GM18499 (cell line): Measurements from ENCODE around the gene MINAR1.

Source experiments
- ATAC-seq: cut with Tn5 transposase; IDR thresholded peaks from one replicate; pipeline ENCODE4 v1.9.1; 2021; ENCODE audit warnings: moderate number of reproducible peaks; ENCODE audit not compliant: insufficient read depth, unreplicated experiment

Gene MINAR1

DNA sequence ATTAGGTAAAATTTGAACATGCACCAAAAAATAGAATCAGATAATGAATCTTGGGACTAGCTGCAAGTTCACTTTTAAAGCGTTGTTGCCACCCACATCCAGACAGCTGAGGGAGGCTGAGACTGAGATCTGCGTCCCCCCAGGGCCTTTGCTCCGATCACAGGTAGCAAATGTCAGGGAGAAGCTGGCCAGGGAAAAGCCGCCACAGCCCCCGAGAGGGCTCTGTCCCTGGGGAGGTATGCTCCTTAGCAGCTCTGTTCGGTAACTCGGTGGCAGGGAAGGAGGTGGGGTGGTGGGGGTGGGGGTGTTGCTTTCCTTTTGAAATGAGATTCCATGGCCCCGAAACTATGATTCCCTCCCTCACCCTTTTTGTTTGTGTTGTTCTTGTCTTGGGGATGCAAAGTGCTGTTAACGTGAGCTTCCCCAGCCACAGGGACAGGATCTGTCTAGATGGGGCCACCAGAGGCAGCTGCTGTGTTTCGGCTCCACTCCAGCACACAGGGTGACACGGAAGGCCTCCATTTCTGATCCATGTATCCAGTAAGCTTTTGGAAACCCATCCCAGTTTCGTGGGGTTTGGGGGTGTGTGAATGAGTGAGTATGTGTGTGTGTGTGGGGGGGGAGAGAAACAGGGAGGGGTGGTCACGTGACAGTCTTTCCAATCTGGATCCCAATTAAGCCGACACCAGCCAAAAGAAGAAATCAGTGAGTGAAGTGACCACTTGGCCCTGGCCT is 1.1 kb upstream of the MINAR1 start:
- ATAC-seq: no peak

DNA sequence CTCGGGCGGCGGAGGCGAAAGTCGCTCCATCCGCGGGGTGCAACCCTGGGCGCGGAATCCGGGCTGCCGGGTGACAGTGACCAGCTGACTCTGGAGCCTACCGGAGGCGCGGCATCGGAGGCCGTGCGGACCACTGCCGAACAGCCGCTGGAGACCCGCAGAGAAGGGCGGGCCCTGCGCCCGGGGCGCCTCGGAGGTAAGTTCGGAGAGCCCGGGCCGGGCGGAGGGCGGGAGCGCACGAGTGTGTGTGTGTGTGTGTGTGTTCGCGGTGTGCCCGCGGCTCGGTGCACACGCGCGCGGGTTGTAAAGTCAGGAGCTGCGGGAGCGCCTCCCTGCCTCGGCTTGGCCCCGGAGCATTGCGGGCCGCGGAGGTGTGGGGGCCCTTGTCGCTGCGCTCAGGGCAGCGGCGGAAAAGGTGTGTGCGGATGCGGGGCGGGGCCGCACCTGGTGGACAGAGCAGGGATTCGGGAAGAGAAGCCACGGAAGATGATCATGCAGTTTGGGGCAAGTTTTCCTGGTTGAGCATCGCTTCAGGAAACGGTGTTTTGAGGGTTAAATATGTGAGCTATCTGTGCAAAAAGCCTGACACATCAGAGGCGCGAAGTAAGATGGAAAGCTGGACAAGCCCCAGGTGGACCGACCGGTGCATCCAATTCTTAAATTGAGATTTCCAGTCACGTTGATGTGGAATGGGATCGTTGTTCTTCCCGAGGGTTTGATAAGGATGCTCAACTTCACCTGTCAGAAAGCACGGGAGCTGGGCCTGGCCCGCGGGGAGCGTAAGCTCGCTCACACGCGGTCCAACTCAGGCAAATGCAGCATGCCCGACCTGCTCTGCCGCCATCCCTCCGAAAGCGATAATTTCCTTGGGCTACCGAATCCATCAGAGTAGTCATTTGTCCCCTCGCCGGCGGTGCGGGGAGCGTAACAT is 474 bp downstream of the MINAR1 start:
- ATAC-seq: no peak

GRCh38 chr15:79433276-79433990 is 1.3 kb downstream of the MINAR1 start:
- no peak for ATAC-seq

GRCh38 chr15:79434361-79434760 is 2.2 kb downstream of the MINAR1 start:
- ATAC-seq: no peak

DNA sequence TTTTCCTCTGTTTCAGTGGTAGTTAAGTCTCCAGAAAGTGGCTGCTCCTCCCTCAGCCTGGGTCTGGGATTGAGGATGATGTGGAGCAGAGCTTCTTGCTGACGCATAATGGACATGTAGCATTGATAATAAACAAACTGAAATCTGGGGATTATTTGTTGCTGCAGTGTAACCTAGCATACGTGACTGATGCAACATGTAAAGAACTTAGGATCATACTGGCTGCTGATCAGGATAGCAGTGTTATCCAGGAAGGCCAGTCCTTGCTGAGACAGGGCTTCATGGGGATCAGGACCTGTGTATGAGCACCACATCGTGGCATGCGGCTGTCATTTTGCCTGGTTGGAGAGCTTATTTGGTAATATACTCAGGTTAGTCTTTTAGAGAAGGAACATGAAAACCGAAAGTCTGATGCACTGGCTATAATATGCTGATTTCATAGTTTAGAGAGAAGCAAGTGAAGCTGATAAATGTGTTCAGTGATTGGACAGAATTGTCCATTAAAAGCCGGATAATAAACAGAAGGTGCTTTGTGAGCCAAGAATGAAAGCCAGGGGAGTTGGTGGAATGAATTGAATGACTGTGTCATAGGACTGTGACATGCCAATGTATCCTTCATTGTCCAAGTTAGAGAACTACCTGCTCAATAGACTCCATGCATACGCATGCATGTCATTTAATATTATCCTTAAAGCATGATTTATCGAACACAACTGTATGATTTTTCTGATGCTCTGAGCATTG is 4.1 kb downstream of the MINAR1 start:
- no peak for ATAC-seq

- no peak for ATAC-seq
Observed at GRCh38 chr15:79437275-79438000, 5.3 kb downstream of the MINAR1 start.

DNA sequence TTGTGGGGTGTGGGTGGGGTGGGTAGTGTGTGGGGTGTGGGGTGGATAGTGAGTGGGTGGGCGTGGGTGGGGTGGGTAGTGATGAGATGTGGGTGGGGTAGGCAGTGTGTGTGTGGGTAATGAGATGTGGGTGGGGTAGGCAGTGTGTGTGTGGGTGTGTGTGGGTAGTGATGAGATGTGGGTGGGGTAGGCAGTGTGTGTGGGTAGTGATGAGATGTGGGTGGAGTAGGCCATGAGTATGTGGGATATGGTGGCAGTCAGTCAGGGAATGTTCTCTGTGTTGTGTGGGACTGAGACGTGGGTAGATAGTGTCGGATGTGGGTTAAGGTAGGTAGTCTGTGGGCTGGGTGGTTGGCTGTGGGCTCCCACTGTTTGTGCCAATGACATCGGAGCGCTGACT is 7.1 kb downstream of the MINAR1 start:
- no peak for ATAC-seq

- ATAC-seq: no peak
Observed at GRCh38 chr15:79440355-79440908, 8.3 kb downstream of the MINAR1 start.

DNA sequence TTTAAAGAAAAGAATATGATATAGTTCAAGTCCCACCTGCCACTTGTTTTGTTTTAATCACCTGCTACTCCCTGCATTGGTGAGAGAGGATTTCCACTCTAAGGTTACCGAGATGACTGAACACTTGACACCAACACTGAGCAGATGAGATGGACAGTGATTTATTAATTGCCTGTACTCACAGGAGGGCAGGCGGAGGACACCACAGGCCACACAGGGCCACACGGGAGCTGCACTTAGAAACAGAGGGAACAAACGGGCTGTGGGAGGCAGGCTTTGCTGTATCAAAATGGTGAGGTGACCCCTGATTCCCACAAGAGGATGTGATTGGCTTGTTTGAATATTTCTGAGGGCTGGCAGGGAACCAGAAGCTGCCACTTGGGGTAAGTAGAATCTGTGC is 10.8 kb downstream of the MINAR1 start:
- no peak for ATAC-seq

GRCh38 chr15:79447060-79447459 is 14.9 kb downstream of the MINAR1 start:
- ATAC-seq: no peak

GRCh38 chr15:79450648-79451047 is 18.5 kb downstream of the MINAR1 start:
- ATAC-seq: no peak

DNA sequence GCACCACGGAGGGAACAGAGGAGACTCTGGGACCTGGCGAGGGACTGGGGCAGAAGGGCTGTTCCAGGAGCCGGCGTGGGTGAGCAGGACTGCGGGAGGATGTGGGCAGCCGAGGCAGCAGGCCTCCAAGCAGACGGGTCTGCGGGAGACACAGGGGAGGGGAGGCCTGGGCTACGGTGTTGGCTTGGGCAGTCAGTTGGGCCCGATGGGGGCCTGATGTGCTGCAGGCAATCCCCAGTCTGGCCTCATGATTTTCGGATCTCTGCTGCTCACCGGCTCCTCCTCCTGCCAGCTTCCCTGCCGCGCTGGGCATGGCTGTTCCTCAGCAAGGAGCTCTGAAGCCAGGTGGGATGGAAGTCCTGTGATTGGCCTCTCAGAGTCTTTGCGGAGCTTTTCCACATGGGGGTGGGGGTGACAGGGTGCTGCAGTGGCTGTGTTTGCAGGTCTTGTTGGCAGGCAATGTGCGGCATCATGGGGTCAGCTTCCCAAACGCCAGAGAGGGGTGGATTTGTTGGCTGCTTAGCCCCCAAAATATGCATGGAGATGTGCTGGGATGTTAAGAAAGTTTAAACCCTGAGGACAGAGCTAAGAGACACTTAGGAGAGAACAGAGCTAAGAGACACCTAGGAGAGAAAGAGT is 19.3 kb downstream of the MINAR1 start:
- ATAC-seq: no peak

GRCh38 chr15:79452244-79453051 is 20.3 kb downstream of the MINAR1 start:
- no peak for ATAC-seq

GRCh38 chr15:79453446-79453845 is 21.3 kb downstream of the MINAR1 start:
- no peak for ATAC-seq

DNA sequence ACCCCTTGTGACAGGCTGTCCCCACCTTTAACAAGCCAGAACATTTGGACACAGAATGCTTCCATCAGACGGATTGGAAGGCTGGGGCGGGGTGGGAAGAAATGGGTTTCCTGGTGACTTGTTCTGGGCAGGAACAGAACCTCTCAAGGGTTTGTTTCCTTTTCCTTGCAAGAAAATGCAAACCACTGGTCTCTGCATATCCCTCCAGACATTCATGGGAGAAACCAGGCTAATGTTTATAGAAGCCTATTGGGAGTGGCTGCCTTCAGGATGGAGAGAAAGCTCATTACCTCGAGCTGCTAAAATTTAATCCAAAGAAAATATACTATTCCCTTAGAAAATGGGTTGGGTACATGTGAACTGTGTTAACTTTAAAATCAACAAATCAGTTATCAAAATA is 21.9 kb downstream of the MINAR1 start:
- ATAC-seq: no peak

GRCh38 chr15:79455361-79455760 is 23.2 kb downstream of the MINAR1 start:
- no peak for ATAC-seq

DNA sequence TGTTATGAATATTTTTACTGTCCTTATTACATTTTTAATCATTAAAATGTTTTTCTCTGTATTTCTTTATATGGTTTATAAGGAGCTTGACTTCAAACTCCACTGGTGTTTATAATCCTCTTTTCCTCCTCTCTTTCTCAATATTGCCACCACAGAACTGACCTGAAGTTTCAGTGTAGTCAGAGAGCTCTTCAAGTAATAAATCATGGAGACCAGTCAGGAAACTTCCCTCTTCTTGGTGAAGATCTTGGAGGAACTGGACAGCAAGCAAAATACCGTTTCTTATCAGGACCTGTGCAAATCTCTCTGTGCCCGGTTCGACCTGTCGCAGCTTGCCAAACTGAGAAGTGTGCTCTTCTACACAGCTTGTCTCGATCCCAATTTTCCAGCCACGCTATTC is 23.8 kb downstream of the MINAR1 start:
- ATAC-seq: no peak

DNA sequence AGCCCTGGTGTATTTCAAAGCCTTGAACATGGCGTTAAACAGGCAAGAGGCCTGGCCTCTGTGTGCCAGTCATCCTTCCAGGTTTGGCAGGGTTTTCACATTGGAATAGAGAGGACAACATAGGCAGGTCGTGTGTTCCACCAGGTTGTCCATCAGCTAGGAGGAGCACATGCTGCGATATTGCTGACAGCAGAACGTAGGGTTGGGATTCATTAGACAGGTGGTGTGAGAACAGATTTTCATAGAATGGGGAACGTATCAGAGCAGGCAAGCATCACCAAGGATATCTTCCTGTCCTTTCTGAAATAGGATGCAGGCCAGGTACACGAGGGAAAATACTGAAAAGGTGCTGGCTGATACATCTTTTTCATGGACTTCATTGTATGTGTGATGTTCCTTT is 26.4 kb downstream of the MINAR1 start:
- ATAC-seq: no peak
